NCI-H2171 (cell line): Measurements from ENCODE around the gene PVR.
"Not testable (repeated sequence)": the region's sequence is repeated elsewhere in the genome, so short reads cannot be mapped to it uniquely, and the experiment has no call there.

Source experiments
- DNase-seq: peaks from one replicate; lab custom pipeline; 2025; lab: John Stamatoyannopoulos, UW

PVR gene

DNA sequence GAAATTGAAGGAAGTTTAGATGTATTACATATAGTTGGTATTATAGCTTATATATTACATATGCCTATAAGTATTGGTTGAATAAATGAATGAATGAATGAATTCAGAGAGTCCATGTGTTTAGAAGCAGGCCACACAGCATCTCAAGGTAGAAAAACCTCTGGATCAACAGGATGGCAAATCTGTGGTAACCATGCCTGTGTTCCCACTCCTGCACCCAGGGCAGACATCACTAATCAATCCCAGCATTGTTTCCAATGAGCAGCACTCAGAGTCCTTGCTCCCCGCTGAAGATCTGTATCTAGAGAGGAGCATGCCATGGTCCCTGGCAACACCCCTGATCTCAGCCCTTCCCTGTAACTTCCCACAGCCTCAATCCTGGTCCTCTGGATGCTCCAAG lies 28.5 kb downstream of the PVR start:
- no peak for DNase-seq

GRCh38 chr19:44673510-44673909 lies 29.8 kb downstream of the PVR start:
- DNase-seq, result no peak

GRCh38 chr19:44675521-44675920 lies 31.8 kb downstream of the PVR start:
- no peak for DNase-seq

DNA sequence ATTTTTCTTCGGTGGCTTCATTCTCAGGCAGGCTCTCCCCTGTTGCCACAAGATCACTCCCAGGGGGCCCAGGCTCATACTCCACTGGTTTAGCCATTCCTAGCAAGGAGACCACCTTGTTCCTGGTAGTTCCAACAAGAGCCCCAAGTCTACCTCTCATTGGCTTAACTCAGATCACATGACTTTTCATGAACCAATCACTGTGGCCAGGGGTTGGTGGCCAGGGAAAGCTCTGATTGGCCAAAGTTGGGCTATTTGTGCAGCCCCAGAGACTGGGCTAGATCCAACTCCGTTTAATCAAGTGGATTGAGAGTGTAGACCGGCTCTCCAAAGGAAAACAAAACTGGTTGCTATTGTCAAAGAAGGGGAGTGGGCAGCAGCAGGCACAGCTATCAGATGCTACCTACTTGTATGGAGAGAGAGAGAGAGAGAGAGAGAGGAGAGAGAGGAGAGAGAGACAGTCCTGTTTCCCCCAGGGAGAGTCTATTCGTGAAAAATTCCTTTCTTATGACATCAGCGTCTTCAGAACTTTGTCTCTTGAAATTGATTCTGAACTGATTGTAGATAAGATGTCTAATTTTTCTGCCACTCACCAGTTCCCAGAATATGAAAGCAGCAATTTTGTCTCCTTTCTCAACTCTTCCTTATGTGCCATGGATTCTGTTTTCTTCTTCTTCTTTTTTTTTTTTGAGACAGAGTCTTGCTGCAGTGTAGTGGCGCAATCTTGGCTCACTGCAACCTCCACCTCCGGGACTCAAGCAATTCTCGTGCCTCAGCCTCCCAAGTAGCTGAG lies 33.5 kb downstream of the PVR start:
- no peak for DNase-seq

DNA sequence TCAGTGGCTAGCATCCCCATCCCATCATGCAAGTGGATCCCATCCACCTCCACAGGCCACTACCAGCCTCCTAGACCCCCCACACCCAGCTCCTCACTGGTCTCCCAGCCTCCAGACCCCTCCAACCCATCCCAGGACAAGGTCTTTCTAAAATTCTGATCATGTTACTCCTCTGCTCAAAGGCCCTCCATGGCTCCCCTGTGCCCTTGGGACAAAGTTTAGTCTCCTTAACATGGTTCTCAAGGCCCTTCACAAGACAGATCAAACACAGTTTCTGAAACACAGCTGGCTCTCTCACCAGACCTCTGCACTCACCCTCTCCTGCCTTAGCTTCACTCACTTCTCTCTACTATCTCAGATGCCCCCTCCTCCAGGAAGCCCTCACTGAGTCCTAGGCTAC lies 36.8 kb downstream of the PVR start:
- no peak for DNase-seq

- DNase-seq, result no peak
Measured at GRCh38 chr19:44681992-44682790, 38.5 kb downstream of the PVR start.

GRCh38 chr19:44682807-44683206 lies 39.1 kb downstream of the PVR start:
- no peak for DNase-seq

DNA sequence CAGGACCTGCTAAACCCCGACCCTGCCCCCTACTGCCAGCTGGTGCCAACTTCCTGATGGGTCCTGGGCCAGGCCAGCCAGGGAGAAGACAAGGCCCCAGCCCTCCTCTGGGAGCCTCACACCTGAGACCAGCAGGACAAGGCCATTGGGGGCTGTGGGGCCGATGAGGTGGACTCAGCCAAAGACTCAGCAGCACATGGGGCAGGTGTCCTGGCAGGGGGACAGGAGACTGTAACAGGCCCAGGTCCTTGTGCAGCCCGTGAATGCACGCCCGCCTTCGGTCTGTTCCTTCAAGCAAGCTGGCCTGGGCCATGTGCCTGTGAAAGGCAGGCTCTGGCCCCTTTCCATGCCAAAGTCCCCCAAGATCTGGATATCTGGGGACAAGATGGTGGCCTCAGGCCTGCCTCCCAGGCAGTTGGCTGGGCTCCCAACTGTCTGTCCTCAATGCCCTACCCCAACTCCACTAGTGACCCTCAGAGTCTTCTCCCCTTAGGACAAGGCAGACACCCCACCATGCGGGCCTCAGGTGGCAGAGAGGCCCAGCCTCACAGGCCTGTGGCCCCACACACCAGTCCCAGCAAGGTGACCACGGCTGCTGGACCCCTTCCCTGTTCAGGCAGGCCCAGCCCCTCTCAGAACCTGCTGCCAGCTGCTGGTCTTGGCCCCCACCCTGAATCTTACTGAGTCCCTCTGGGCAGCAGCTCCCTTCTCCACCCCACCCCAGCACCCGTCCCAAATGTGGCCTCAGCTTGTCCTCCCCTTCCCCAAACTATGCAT lies 39.9 kb downstream of the PVR start:
- no peak for DNase-seq

- not testable (repeated sequence) for DNase-seq
Measured at GRCh38 chr19:44684396-44684795, 40.7 kb downstream of the PVR start.

- DNase-seq, result no peak
Measured at GRCh38 chr19:44684892-44685863, 41.5 kb downstream of the PVR start.

- DNase-seq, result no peak
Measured at GRCh38 chr19:44685877-44686276, 42.2 kb downstream of the PVR start.

DNA sequence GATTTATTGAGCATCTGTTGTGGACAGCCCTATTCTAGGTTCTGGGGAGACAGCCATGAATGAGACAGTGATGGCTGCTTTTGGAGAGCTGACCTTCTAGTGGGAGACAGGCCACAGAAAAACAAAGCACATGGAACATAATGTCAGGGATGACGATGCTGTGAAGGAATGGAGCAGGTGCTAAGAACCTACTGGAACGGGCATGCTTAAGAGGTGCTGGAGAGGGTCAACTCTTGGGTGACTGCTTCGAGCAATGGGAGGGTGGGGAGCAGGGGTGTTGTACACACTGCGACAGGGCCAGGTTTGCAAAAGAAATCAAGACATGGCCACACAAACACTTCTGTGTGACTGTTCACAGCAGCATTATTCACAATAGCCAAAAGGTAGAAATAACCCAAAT lies 43.2 kb downstream of the PVR start:
- DNase-seq, result no peak

DNA sequence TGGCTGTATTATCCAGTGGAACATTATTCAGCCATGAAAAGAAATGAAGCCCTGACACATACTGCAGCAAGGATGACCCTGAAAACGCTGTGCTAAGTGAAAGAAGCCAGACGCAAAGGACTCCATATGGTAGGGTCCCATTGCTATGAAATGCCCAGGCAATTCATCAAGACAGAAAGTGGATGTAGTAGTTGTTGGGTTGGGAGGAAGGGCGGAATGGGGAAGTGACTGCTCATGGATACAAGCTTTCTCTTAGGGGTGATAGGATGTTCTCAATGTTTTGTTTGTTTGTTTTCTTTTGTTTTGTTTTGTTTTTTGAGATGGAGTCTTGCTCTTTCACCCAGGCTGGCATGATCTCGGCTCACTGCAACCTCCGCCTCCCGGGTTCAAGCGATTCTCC lies 44.2 kb downstream of the PVR start:
- no peak for DNase-seq

DNA sequence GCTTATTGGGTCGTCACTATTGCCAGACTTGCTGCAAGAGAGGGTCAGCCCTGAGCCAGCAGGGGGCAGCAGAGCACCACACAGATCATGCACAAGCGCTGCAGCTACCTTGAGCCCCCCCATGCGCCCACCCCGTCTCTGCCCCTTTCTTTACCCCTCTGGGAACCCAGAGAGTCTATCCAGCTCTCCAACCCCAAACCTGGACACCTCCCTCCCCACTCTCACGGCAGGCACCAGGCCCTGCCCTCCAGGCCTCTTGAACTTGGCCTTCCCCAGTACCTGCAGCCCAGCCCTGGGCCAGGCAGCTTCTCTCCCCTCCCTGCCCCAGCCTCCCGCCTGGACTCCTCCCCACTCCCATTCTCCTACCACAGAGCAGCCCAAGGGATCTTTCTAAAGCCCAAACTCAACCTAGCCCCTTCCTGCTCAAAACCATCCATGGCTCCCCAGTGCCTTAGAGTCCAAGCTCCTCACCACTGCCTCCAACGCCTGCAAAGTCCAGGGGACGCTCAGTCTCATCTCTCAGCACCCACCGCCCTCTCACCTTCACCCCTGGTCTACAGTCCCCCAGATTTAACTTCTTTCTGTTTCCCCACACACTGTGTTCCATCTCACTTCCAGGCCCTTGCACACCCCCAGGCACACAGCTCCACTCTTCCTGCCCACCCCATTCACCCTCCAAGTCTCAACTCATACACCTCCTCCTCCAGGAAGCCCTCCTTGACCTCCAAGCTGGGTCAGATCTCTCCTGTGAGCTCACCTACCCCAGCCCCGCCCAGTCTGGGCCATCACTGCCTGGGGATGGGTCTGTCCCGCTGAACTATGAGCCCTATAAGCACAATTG lies 45.8 kb downstream of the PVR start:
- DNase-seq, result peak; percentile 45

- no peak for DNase-seq
Measured at GRCh38 chr19:44690131-44690440, 46.4 kb downstream of the PVR start.

GRCh38 chr19:44692379-44692721 lies 48.6 kb downstream of the PVR start:
- DNase-seq, result no peak

DNA sequence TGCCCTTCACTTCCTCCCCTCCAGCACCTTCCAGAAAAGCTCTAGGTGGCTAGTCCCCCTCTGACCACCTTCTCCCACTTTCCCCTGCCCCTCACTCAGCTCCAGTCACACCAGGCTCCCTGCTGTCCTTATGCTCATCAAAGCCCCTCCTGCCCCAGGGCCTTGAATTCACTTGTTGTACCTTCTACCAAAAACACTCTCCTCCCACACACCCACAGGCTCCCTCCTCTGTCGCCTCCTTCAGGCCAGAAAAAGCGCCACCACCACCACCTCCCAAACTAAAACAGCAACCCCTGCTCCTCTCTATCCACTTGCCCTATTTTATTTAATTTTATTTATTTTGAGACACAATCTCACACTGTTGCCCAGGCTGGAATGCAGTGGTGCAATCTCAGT lies 50.5 kb downstream of the PVR start:
- no peak for DNase-seq

DNA sequence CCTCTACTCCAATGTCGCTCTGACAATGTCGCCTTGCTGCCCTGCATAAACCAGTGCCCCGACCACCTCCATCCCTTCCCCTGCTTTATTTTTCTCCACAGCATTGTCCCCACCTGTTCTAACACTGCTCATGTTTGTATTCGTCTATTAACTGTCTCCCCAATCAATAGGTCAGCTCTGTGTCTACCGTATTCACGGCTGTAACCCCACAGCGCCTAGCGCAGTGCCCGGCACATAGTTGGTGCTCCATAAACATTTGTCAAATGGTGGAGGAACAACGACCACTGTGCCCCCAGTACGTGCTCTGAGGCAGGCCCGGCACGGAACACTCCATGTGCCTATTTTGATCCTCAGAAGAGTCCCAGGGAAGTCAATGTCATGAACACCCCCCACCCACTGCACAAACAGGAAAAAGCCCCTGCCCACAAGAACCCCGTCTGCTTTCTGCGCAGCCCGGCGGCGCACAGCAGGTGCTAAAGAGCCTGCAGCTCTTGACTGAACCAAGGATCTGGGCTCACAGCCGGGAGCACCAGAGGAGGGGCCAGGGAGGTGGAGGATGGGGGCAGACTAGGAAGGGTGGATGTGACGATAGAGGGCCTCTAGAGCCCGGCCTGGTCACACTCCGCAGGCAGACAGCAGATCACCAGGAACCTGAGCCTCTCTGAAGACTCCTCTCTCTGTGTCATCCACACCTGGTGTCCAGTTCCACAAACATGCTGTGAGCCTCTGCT lies 53.4 kb downstream of the PVR start:
- no peak for DNase-seq

DNA sequence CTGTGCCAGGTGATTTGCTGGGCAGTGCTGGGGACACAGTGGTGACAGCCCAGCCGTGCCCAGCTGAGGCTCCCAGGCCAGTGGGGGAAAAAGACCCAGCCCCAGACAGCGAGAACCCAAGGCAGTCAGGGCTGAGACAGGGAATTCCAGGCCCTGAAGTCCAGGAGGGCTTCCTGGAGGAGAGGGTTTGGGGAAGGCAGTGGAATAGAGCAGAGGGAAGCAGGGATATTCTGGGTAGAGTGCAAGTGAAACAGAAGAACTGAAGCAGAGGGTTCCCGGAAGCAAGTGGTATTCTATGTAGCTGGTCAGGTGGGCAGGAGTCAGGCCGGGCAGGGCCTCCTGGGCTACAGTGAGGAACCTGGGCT lies 53.9 kb downstream of the PVR start:
- DNase-seq, result no peak

- DNase-seq, result no peak
Measured at GRCh38 chr19:44698492-44699201, 54.9 kb downstream of the PVR start, which contains the start of gene CEACAM16. Gene CEACAM16, plus strand, starts transcription at chr19:44699151. Its CDS starts 2,306 bp downstream, at chr19:44701457.
